Spleen (tissue), 11 donors: ENCODE measurements around the gene APOL4. TPM values are rescaled to one million over a fixed set of nuclear protein-coding genes. Genes with fewer than 3 reads are reported as not detected.
"Not testable (repeated sequence)": the region's sequence is repeated elsewhere in the genome, so short reads cannot be mapped to it uniquely, and the experiment has no call there.

Experiments
- DNase-seq: peaks from one replicate; pipeline ENCODE4 v3.0.0-alpha.2; 2020
- H3K27ac ChIP-seq, 8 donors: fragments of 200-600 bp; sonication (generic) in 7 of 8; 1 replicate in 4 of 8; 2 replicates in 4 of 8; pipeline versions ENCODE4 v1.5.0 to v1.8.0; 2016 to 2021; ENCODE audit warnings: inconsistent platforms in 4 of 8, mild to moderate bottlenecking in 4 of 8, moderate library complexity in 1 of 8
- H3K27me3 ChIP-seq, 7 donors: fragments of 200-600 bp; sonication (generic) in 6 of 7; replicated peaks in 1 of 7; 1 replicate in 4 of 7; 2 replicates in 3 of 7; pipeline versions ENCODE4 v1.5.0 to v1.8.0; 2016 to 2021; ENCODE audit warnings: inconsistent platforms in 3 of 7, mild to moderate bottlenecking in 1 of 7
- H3K36me3 ChIP-seq, 6 donors: fragments of 200-600 bp; sonication (generic) in 5 of 6; 1 replicate in 4 of 6; 2 replicates in 2 of 6; pipeline versions ENCODE4 v1.5.0 to v1.8.0; 2016 to 2021; ENCODE audit warnings: inconsistent platforms in 2 of 6
- H3K4me1 ChIP-seq, 6 donors: fragments of 200-600 bp; sonication (generic) in 5 of 6; 1 replicate in 3 of 6; 2 replicates in 3 of 6; pipeline versions ENCODE4 v1.5.0 to v1.8.0; 2016 to 2021; ENCODE audit warnings: inconsistent platforms in 3 of 6
- H3K4me3 ChIP-seq, 8 donors: fragments of 200-600 bp; sonication (generic) in 7 of 8; 1 replicate in 4 of 8; 2 replicates in 4 of 8; pipeline versions ENCODE4 v1.5.0 to v1.8.0; 2016 to 2021; ENCODE audit warnings: inconsistent platforms in 4 of 8, mild to moderate bottlenecking in 4 of 8, moderate library complexity in 2 of 8
- H3K9me3 ChIP-seq, 8 donors: fragments of 200-600 bp; sonication (generic) in 7 of 8; 1 replicate in 4 of 8; 2 replicates in 4 of 8; pipeline versions ENCODE4 v1.5.0 to v1.8.0; 2016 to 2021; ENCODE audit warnings: inconsistent platforms in 4 of 8
- POLR2A ChIP-seq, 3 donors: fragments of 450-650 bp; IDR thresholded peaks; one replicate each; pipeline ENCODE4 v1.5.1; 2017; ENCODE audit warnings: antibody characterized with exemption in 3 of 3, mild to moderate bottlenecking in 1 of 3
- POLR2AphosphoS5 ChIP-seq, 3 donors: sonication (generic); formaldehyde crosslinking; IDR thresholded peaks; one replicate each; pipeline ENCODE4 v1.5.1; 2017; ENCODE audit warnings: antibody characterized with exemption in 3 of 3
- WGBS, 5 donors: extraction: QIAGEN DNeasy Blood & Tissue Kit in 3 of 5; methylation state at CpG; one replicate each; pipeline versions ENCODE4 v1.1.5 to v1.1.7; 2013 to 2018; 5-methylcytosine and 5-hydroxymethylcytosine counted together
- intact Hi-C: fragments of 100-400 bp; cut with DNase I; formaldehyde crosslinking; loops from one replicate; pipeline ENCODE4 v1.15.0; 2023; ENCODE audit warnings: low total_unique reads
- polyA plus RNA-seq, 3 donors: library from polyadenylated mRNA; stranded (reverse); fragments of 200-250 nt; gene quantifications; one replicate each; pipeline ENCODE4 v1.2.1, GENCODE V29; 2013
- total RNA-seq, 7 donors: library from RNA; depleted of rRNA in 3 of 7; stranded (reverse); fragments of >200 nt in 3 of 7; fragmentation: NEBNext Ultra II Directional in 4 of 7; extraction: Animal tissue kit (Norgen Biotek cat#: 25700) in 4 of 7; gene quantifications; one replicate each; pipeline versions ENCODE4 v1.1.0 to v1.2.1, GENCODE V29; 2016 to 2021
- TF ChIP-seq, protein P1 (sequence below), 11 experiments: fragments of 200-600 bp in 7 of 11; fragments of 450-650 bp in 4 of 11; sonication (generic) in 4 of 11; IDR thresholded peaks in 8 of 11; conservative IDR thresholded peaks in 3 of 11; 1 replicate in 7 of 11; 2 replicates in 4 of 11; pipeline versions ENCODE4 v1.4.0 to v1.8.0; 2016 to 2021; ENCODE audit warnings: antibody characterized with exemption in 11 of 11, inconsistent platforms in 4 of 11, mild to moderate bottlenecking in 1 of 11
- donor health status: healthy with polysubstance abuse.
- donor health status: DM: no; HTN: no; CAD: no; lungs with moderate emphysema.
- donor health status: DM: no; HTN: no; CAD: no.
- donor health status: Bipolar disorder and iron deficiency.
- donor health status: healthy.
- donor health status: DM: no; HTN: no; CAD: no.
- donor health status: DM: yes; HTN: yes; CAD: no.

The APOL4 gene
- total and polyA plus RNA-seq, 10 donors, result 2.5 to 14.4 (median 3.9) TPM; not detected in 1

DNA sequence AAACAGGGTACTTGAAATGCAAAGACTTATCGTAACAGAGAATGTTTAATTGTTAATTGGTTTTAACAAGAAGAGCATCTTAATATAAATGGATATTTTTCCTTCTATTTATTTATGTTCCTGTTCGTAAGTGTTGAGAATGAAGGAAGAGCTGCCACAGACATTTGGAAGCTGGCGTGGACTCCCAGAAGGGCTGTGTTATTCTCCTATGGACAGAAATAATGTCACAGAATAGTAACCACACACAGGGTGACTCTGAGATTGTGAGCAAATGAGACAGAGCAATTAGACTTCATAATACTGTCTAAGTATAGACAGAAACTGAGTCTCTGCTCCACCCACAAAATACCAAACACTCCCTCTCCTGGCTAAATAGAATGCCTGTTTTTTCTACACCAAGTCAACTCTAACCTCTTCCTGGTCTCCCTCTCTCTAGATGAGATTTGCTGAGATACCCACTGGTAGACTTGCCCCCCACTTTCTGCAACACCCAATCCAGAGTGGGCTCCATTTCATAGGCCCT lies 47.1 kb downstream of the APOL4 start:
- no peak for TF ChIP-seq POLR2A (IDR thresholded peaks at IDR 0.05)
- TF ChIP-seq POLR2AphosphoS5 (IDR thresholded peaks at IDR 0.05), result no peak
- TF ChIP-seq, protein P1, sequence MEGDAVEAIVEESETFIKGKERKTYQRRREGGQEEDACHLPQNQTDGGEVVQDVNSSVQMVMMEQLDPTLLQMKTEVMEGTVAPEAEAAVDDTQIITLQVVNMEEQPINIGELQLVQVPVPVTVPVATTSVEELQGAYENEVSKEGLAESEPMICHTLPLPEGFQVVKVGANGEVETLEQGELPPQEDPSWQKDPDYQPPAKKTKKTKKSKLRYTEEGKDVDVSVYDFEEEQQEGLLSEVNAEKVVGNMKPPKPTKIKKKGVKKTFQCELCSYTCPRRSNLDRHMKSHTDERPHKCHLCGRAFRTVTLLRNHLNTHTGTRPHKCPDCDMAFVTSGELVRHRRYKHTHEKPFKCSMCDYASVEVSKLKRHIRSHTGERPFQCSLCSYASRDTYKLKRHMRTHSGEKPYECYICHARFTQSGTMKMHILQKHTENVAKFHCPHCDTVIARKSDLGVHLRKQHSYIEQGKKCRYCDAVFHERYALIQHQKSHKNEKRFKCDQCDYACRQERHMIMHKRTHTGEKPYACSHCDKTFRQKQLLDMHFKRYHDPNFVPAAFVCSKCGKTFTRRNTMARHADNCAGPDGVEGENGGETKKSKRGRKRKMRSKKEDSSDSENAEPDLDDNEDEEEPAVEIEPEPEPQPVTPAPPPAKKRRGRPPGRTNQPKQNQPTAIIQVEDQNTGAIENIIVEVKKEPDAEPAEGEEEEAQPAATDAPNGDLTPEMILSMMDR (IDR thresholded peaks at IDR 0.05 in 8 of 11, conservative IDR thresholded peaks at IDR 0.05 in 3 of 11), result no peak
- peak overlapping the region; percentile 77 to 96 (median 90) for H3K27ac ChIP-seq
- peak overlapping the region in 1 of 8 donors; percentile 4 for H3K4me3 ChIP-seq
- H3K27me3 ChIP-seq, result no peaks in the 10 kb centered on the region
- 84 to 92% (median 91%) methylated on average over 3 of the region's 3 CpGs for WGBS, 5 donors
- peaks cover 0 to 42% (median 6%) of the 10 kb centered on the region in 6 donors for H3K36me3 ChIP-seq
- no peak for DNase-seq
- peaks cover 54 to 100% (median 97%) of the 10 kb centered on the region in 6 donors for H3K4me1 ChIP-seq
- no peaks in the 10 kb centered on the region for H3K9me3 ChIP-seq
- intact Hi-C loops, result no loop called here

DNA sequence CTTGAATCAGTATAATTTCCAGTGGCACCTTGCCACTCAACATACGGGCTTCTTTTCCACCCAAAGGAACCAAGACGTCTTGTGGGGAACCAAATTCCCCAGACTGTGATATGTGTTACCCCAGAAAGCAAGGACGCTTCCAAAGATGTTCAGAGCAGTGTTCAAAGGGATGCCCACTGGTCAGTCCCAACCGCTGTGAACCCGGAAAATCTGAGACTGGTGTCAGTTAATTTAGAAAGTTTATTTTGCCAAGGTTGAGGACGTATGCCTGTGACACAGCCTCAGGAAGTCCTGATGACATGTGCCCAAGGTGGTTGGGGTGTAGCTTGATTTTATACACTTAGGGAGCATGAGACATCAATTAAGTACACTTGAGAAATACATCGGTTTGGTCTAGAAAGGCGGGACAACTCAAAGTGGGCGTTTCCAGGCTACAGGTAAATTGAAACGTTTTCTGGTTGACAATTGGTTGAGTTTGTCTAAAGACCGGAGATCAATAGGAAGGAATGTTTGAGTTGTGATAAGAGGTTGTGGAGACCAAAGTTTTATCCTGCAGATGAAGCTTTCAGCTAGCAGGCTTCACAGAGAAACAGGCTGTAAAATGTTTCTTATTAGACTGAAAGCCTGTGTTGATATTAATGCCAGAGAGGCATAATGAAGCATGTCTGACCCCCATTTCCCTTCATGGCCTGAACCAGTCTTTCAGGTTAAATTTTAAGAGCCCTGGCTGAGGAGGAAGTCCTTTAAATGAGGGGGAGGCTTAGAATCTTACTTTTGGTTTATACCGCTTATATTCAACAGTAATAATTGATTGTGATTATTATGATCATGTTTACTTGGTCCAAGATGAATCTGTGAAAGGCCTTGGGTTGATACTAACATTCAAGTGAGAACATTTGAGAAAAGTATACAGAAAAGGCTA lies 47.8 kb downstream of the APOL4 start:
- Histone ChIP-seq H3K36me3 (peaks cover 0 to 49% (median 13%) of the 10 kb centered on the region in 6 donors), H3K9me3 (no peaks in the 10 kb centered on the region), H3K4me1 (peaks cover 51 to 100% (median 95%) of the 10 kb centered on the region in 6 donors), H3K4me3 (no peak overlapping the region), H3K27ac (peak overlapping the region; percentile 77 to 96 (median 90)), H3K27me3 (no peaks in the 10 kb centered on the region)
- no peak for DNase-seq
- intact Hi-C loops, result no loop called here
- 61 to 78% (median 73%) methylated on average over 12 of the region's 12 CpGs for WGBS, 5 donors
- TF ChIP-seq POLR2A (IDR thresholded peaks at IDR 0.05), result no peak

DNA sequence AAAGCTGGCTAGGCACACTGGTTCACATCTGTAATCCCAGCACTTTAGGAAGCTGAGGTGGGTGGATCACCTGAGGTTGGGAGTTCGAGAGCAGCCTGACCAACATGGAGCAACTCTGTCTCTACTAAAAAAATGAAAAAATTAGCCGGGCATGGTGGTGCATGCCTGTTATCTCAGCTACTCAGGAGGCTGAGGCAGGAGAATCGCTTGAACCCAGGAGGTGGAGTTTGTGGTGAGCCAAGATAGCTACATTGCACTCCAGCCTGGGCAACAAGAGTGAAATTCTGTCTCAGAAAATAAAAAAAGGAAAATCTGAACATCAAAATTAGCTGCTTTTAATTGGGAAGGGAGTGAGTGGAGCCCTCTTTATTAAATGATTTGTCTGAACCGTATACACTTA lies 48.8 kb downstream of the APOL4 start:
- H3K9me3 ChIP-seq, intact Hi-C loops, H3K4me3 ChIP-seq, DNase-seq, H3K27me3 ChIP-seq: not testable (repeated sequence)
- Histone ChIP-seq H3K36me3 (peaks cover 0 to 59% (median 22%) of the 10 kb centered on the region in 6 donors), H3K4me1 (peaks cover 49 to 100% (median 90%) of the 10 kb centered on the region in 6 donors), H3K27ac (peak overlapping the region in 7 of 8 donors; percentile 3 to 96 (median 89))
- WGBS, 5 donors, result 86 to 94% (median 93%) methylated on average over 4 of the region's 4 CpGs

DNA sequence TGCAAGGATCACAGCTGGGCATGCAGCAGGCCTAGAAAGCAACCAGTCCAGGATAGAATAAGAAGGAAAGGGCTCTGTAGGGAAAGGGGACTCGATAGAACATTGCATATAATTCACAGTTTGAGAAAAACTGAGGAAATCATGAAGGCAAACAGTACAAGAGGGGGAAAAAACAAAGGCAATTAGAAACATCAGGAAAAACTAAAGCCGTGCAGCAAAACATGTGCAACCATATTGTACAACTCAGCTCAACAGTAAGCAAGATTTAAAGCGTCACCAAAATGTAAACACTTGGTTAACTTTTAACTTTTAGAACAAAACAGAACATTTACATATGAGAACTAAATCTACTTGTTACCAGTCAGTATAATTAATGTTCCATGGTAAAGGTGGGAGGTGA lies 49.5 kb downstream of the APOL4 start:
- H3K27me3 ChIP-seq, result no peaks in the 10 kb centered on the region
- TF ChIP-seq, protein P1 (IDR thresholded peaks at IDR 0.05 in 8 of 11, conservative IDR thresholded peaks at IDR 0.05 in 3 of 11), result no peak
- TF ChIP-seq POLR2A (IDR thresholded peaks at IDR 0.05), result no peak
- no peak for TF ChIP-seq POLR2AphosphoS5 (IDR thresholded peaks at IDR 0.05)
- H3K4me1 ChIP-seq, result peaks cover 42 to 100% (median 85%) of the 10 kb centered on the region in 6 donors
- 91 to 97% (median 94%) methylated on average over 3 of the region's 3 CpGs for WGBS, 5 donors
- DNase-seq, result no peak
- intact Hi-C loops, result no loop called here
- H3K36me3 ChIP-seq, result peaks cover 0 to 66% (median 30%) of the 10 kb centered on the region in 6 donors
- H3K4me3 ChIP-seq, result no peak overlapping the region
- peak overlapping the region in 6 of 8 donors; percentile 20 to 96 (median 90) for H3K27ac ChIP-seq
- H3K9me3 ChIP-seq, result no peaks in the 10 kb centered on the region
